HepG2 (cell line): ENCODE measurements around the gene HHEX.

ENCODE experiments used
- CBX2 ChIP-seq, 2 experiments: fragments of 200-600 bp in 1 of 2; sonication (generic); formaldehyde crosslinking in 1 of 2; IDR thresholded peaks; 2 replicates each; pipeline versions ENCODE4 v1.7.0 to v1.8.1; 2018 to 2022; ENCODE audit warnings: low read depth in 2 of 2, low read length in 1 of 2, mild to moderate bottlenecking in 1 of 2, missing genetic modification reagents in 1 of 2
- CTCF ChIP-seq: sonication (generic); formaldehyde crosslinking; IDR thresholded peaks from 2 replicates; pipeline ENCODE4 v1.5.0; 2020; ENCODE audit warnings: mild to moderate bottlenecking, missing genetic modification reagents, moderate library complexity
- EZH2 ChIP-seq: conservative IDR thresholded peaks from 2 replicates; pipeline ENCODE4 v1.6.1; 2012; ENCODE audit warnings: mild to moderate bottlenecking, low read depth, low read length, moderate library complexity
- MXD1 ChIP-seq: sonication (generic); formaldehyde crosslinking; IDR thresholded peaks from 2 replicates; pipeline ENCODE4 v1.4.0; 2020; ENCODE audit warnings: mild to moderate bottlenecking, missing genetic modification reagents
- ZHX1 ChIP-seq: sonication (generic); formaldehyde crosslinking; IDR thresholded peaks from 2 replicates; pipeline ENCODE4 v1.8.1; 2022; ENCODE audit warnings: low read depth, mild to moderate bottlenecking, missing genetic modification reagents
- ZNF609 ChIP-seq: sonication (generic); formaldehyde crosslinking; IDR thresholded peaks from 2 replicates; pipeline ENCODE4 v1.4.0; 2020; ENCODE audit warnings: mild to moderate bottlenecking, missing genetic modification reagents, borderline replicate concordance
- ZNF883 ChIP-seq: sonication (generic); formaldehyde crosslinking; IDR thresholded peaks from 2 replicates; pipeline ENCODE4 v1.5.1; 2020; ENCODE audit warnings: mild to moderate bottlenecking, missing genetic modification reagents; ENCODE audit errors: not compliant biosample characterization

- no peak for TF ChIP-seq ZNF883 (CRISPR knock-in tag)
- no peak for TF ChIP-seq ZNF609
- TF ChIP-seq CBX2 (IDR thresholded peaks at IDR 0.05; ENCODE audit: low read depth, low read length) = no peak
- no peak for TF ChIP-seq CBX2 (CRISPR knock-in tag; IDR thresholded peaks at IDR 0.05; ENCODE audit: low read depth)
- no peak for TF ChIP-seq CTCF (CRISPR knock-in tag)
- no peak for TF ChIP-seq EZH2
- no peak for TF ChIP-seq MXD1
- TF ChIP-seq ZHX1 = no peak
Measured at GRCh38 chr10:92693534-92693893, 3.8 kb downstream of the HHEX start.
